Naive thymus-derived CD4-positive, alpha-beta T cell (primary cell): ENCODE results near the gene TAB2. TPM values are rescaled to one million over a fixed set of nuclear protein-coding genes. Genes with fewer than 3 reads are reported as not detected.

Experiments
- ATAC-seq: fragments of 150-1000 bp; cut with Tn5 transposase; 2 replicates; pipeline ENCODE4 v1.10.0; 2021; ENCODE audit warnings: mild to moderate bottlenecking, moderate library complexity
- CTCF ChIA-PET: fragments of 350-600 bp; sonication (Branson Sonifier 250); formaldehyde crosslinking; loops from one replicate; lab custom pipeline; 2021; ENCODE audit warnings: antibody characterized with exemption; lab: Charles Lee
- POLR2A ChIA-PET: fragments of 350-600 bp; sonication (Branson Sonifier 250); formaldehyde crosslinking; loops from one replicate; lab custom pipeline; 2021; ENCODE audit warnings: antibody characterized with exemption, inconsistent platforms; lab: Charles Lee
- DNase-seq, 9 donors: peaks; one replicate each; pipeline versions ENCODE4 v3.0.0 to v3.0.0-alpha.2; 2020 to 2022; ENCODE audit warnings: mixed read lengths in 1 of 9
- H3K27ac ChIP-seq: one replicate; pipeline ENCODE4 v1.7.0; 2013; ENCODE audit warnings: mild to moderate bottlenecking, low read depth, low read length, moderate library complexity
- H3K27me3 ChIP-seq, 2 donors: one replicate each; pipeline ENCODE4 v1.7.0; 2013; ENCODE audit warnings: low read length in 2 of 2, mild to moderate bottlenecking in 2 of 2, moderate library complexity in 2 of 2; ENCODE audit not compliant: control insufficient read depth in 2 of 2, insufficient read depth in 2 of 2
- H3K36me3 ChIP-seq, 3 experiments: 1 replicate in 2 of 3; 2 replicates in 1 of 3; pipeline ENCODE4 v1.7.0; 2013; ENCODE audit warnings: low read length in 3 of 3, mild to moderate bottlenecking in 3 of 3, moderate library complexity in 1 of 3; ENCODE audit not compliant: insufficient read depth in 3 of 3, control insufficient read depth in 2 of 3
- H3K4me1 ChIP-seq, 2 donors: one replicate each; pipeline ENCODE4 v1.7.0; 2013; ENCODE audit warnings: low read length in 2 of 2, mild to moderate bottlenecking in 2 of 2, moderate library complexity in 1 of 2; ENCODE audit not compliant: control insufficient read depth in 2 of 2, insufficient read depth in 2 of 2
- H3K4me3 ChIP-seq: 2 replicates; pipeline ENCODE4 v1.7.0; 2013; ENCODE audit warnings: mild to moderate bottlenecking, low read length
- H3K9me3 ChIP-seq, 3 experiments: 1 replicate in 2 of 3; 2 replicates in 1 of 3; pipeline ENCODE4 v1.7.0; 2013; ENCODE audit warnings: low read length in 3 of 3; ENCODE audit not compliant: control insufficient read depth in 2 of 3
- H3K27ac Mint-ChIP-seq, 9 donors: one replicate each; pipeline ENCODE4 v1.8.0; 2020 to 2022; ENCODE audit warnings: mixed read lengths in 9 of 9, mild to moderate bottlenecking in 8 of 9, moderate library complexity in 5 of 9, inconsistent platforms in 2 of 9
- H3K27me3 Mint-ChIP-seq, 5 donors: one replicate each; pipeline ENCODE4 v1.8.0; 2021 to 2022; ENCODE audit warnings: mixed read lengths in 5 of 5, mild to moderate bottlenecking in 1 of 5
- H3K36me3 Mint-ChIP-seq, 5 donors: one replicate each; pipeline ENCODE4 v1.8.0; 2020 to 2022; ENCODE audit warnings: mixed read lengths in 5 of 5, mild to moderate bottlenecking in 3 of 5, inconsistent platforms in 1 of 5
- H3K4me1 Mint-ChIP-seq, 7 donors: one replicate each; pipeline ENCODE4 v1.8.0; 2020 to 2022; ENCODE audit warnings: mixed read lengths in 7 of 7, mild to moderate bottlenecking in 3 of 7, inconsistent platforms in 1 of 7
- H3K4me3 Mint-ChIP-seq, 10 donors: one replicate each; pipeline ENCODE4 v1.8.0; 2020 to 2022; ENCODE audit warnings: mild to moderate bottlenecking in 10 of 10, mixed read lengths in 10 of 10, moderate library complexity in 6 of 10, inconsistent platforms in 2 of 10
- H3K9me3 Mint-ChIP-seq, 11 donors: one replicate each; pipeline ENCODE4 v1.8.0; 2020 to 2022; ENCODE audit warnings: mixed read lengths in 11 of 11, mild to moderate bottlenecking in 4 of 11, inconsistent platforms in 1 of 11, moderate library complexity in 1 of 11
- intact Hi-C, 2 donors: fragments of 100-400 bp; cut with micrococcal nuclease; formaldehyde crosslinking; loops; one replicate each; pipeline ENCODE4 v1.15.1; 2023
- polyA plus RNA-seq, 2 donors: library from polyadenylated mRNA; unstranded; fragments of 300-500 nt; fragmentation: Illumina TruSeq; gene quantifications; one replicate each; pipeline ENCODE4 v1.2.3, GENCODE V29; 2021
- total RNA-seq, 6 experiments: library from RNA in 5 of 6; stranded (reverse) in 5 of 6; gene quantifications; 1 replicate in 5 of 6; 2 replicates in 1 of 6; pipeline ENCODE4 v1.2.3 and lab custom pipeline; 2021 to 2026

Gene TAB2
- total and polyA plus RNA-seq, 7 experiments from 2014 or later = 15.7 to 234 (median 106) TPM

- ChIA-PET POLR2A (interaction anchor here (1.0 kb wide), 1 partner anchor 9 kb away, joined by 5 read pairs; no protein-coding TSS in a partner anchor), CTCF (no interaction called here)
- H3K4me3 Mint-ChIP-seq = peak overlapping the region in 8 of 10 donors; percentile 0 to 73 (median 54)
- Histone ChIP-seq H3K27me3 (no peaks in the 10 kb centered on the region), H3K27ac (no peak overlapping the region), H3K4me1 (peaks cover 41 to 43% of the 10 kb centered on the region in 2 donors), H3K36me3 (no peaks in the 10 kb centered on the region), H3K9me3 (no peaks in the 10 kb centered on the region), H3K4me3 (no peak overlapping the region)
- peak overlapping the region in 7 of 9 donors; percentile 6 to 82 (median 9) for H3K27ac Mint-ChIP-seq
- no peak for DNase-seq
- no peaks in the 10 kb centered on the region for H3K27me3 Mint-ChIP-seq
- peaks cover 0 to 18% (median 10%) of the 10 kb centered on the region in 5 donors for H3K36me3 Mint-ChIP-seq
- peaks cover 63 to 100% (median 88%) of the 10 kb centered on the region in 7 donors for H3K4me1 Mint-ChIP-seq
- intact Hi-C loops = loop anchor here in 1 of 2 donors (5.0 kb wide), 1 partner anchor 71 kb away; no protein-coding TSS in a partner anchor
- H3K9me3 Mint-ChIP-seq = peaks cover 0 to 2% (median 0%) of the 10 kb centered on the region in 11 donors
- no peak for ATAC-seq
Observed at GRCh38 chr6:149336609-149336928, 19.1 kb downstream of the TAB2 start.

GRCh38 chr6:149337320-149337719 lies 19.8 kb downstream of the TAB2 start:
- intact Hi-C loops = loop anchor here in 1 of 2 donors (1.0 to 5.0 kb wide), 2 partner anchors 8 to 70 kb away; no protein-coding TSS in a partner anchor
- no peak overlapping the region for H3K4me3 ChIP-seq
- H3K36me3 ChIP-seq = no peaks in the 10 kb centered on the region
- peak overlapping the region in 5 of 10 donors; percentile 5 to 72 (median 20) for H3K4me3 Mint-ChIP-seq
- no peaks in the 10 kb centered on the region for H3K27me3 Mint-ChIP-seq
- H3K4me1 Mint-ChIP-seq = peaks cover 60 to 100% (median 88%) of the 10 kb centered on the region in 7 donors
- no peak for ATAC-seq
- H3K9me3 ChIP-seq = no peaks in the 10 kb centered on the region
- no peaks in the 10 kb centered on the region for H3K27me3 ChIP-seq
- H3K36me3 Mint-ChIP-seq = peaks cover 0 to 20% (median 10%) of the 10 kb centered on the region in 5 donors
- ChIA-PET POLR2A (interaction anchor here (0.5 to 2.0 kb wide), 4 partner anchors 9 to 67 kb away, joined by 3 to 5 read pairs (median 4); partner anchors contain the start of gene TAB2), CTCF (interaction anchor here (1.6 kb wide), 1 partner anchor 15 kb away, joined by 5 read pairs; no protein-coding TSS in a partner anchor)
- H3K27ac Mint-ChIP-seq = peak overlapping the region in 7 of 9 donors; percentile 1 to 76 (median 50)
- H3K4me1 ChIP-seq = peaks cover 39 to 42% of the 10 kb centered on the region in 2 donors
- peaks cover 0 to 2% (median 0%) of the 10 kb centered on the region in 11 donors for H3K9me3 Mint-ChIP-seq
- H3K27ac ChIP-seq = no peak overlapping the region
- no peak for DNase-seq

- Mint-ChIP-seq H3K9me3 (peaks cover 0 to 2% (median 0%) of the 10 kb centered on the region in 11 donors), H3K36me3 (peaks cover 0 to 30% (median 10%) of the 10 kb centered on the region in 5 donors), H3K4me1 (peaks cover 52 to 100% (median 89%) of the 10 kb centered on the region in 7 donors), H3K27ac (peak overlapping the region in 2 of 9 donors; percentile 67 to 78), H3K4me3 (peak overlapping the region in 3 of 10 donors; percentile 3 to 33 (median 16)), H3K27me3 (no peaks in the 10 kb centered on the region)
- ChIA-PET CTCF (no interaction called here), POLR2A (interaction anchor here (0.8 kb wide), 1 partner anchor 22 kb away, joined by 3 read pairs; the partner anchor contains the start of gene TAB2)
- no peak for DNase-seq
- peaks cover 0 to 5% (median 0%) of the 10 kb centered on the region in 3 experiments for H3K36me3 ChIP-seq
- H3K27me3 ChIP-seq = no peaks in the 10 kb centered on the region
- intact Hi-C loops = no loop called here
- no peaks in the 10 kb centered on the region for H3K9me3 ChIP-seq
- peaks cover 33 to 41% of the 10 kb centered on the region in 2 donors for H3K4me1 ChIP-seq
- no peak overlapping the region for H3K27ac ChIP-seq
- H3K4me3 ChIP-seq = no peak overlapping the region
- no peak for ATAC-seq
Observed at GRCh38 chr6:149340200-149340599, 22.7 kb downstream of the TAB2 start.

GRCh38 chr6:149342525-149342924 lies 25.0 kb downstream of the TAB2 start:
- Mint-ChIP-seq H3K4me1 (peaks cover 47 to 94% (median 86%) of the 10 kb centered on the region in 7 donors), H3K27ac (peak overlapping the region in 7 of 9 donors; percentile 58 to 80 (median 71)), H3K27me3 (no peaks in the 10 kb centered on the region), H3K9me3 (peaks cover 0 to 2% (median 0%) of the 10 kb centered on the region in 11 donors), H3K4me3 (peak overlapping the region in 7 of 10 donors; percentile 4 to 69 (median 35)), H3K36me3 (peaks cover 4 to 36% (median 18%) of the 10 kb centered on the region in 5 donors)
- Histone ChIP-seq H3K27ac (no peak overlapping the region), H3K27me3 (no peaks in the 10 kb centered on the region), H3K36me3 (peaks cover 0 to 5% (median 0%) of the 10 kb centered on the region in 3 experiments), H3K4me1 (peaks cover 24 to 30% of the 10 kb centered on the region in 2 donors), H3K9me3 (no peaks in the 10 kb centered on the region), H3K4me3 (no peak overlapping the region)
- CTCF ChIA-PET = interaction anchor here (0.7 kb wide), 2 partner anchors 7 to 26 kb away, joined by 3 to 4 read pairs; no protein-coding TSS in a partner anchor
- POLR2A ChIA-PET = interaction anchor here (0.6 kb wide), 1 partner anchor 175 kb away, joined by 3 read pairs; no protein-coding TSS in a partner anchor
- DNase-seq (no peak), ATAC-seq (peak; percentile 37)
- intact Hi-C loops = loop anchor here (1.0 to 2.0 kb wide), 2 partner anchors 10 to 14 kb away; no protein-coding TSS in a partner anchor

DNA sequence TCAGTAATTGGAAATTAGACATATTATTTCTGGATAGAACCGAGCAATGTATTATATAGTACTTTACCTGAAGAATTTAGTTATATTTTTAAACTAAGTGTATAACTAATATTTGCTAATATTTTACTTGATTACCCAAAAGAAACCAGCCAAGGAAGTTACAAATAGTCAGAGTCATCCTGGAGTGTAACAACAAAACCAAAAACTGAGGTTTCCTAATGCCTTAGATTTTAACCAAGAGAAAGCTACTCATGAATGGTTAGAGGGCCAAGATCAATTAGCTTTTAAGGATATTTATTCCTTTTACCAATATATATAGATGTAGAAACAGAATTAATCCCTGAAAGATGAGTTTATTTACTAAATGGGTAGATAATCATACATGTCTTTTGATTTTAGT lies 26.0 kb downstream of the TAB2 start:
- DNase-seq (no peak), ATAC-seq (no peak)
- POLR2A ChIA-PET = interaction anchor here (0.5 to 1.5 kb wide), 4 partner anchors 13 to 154 kb away, joined by 3 read pairs; no protein-coding TSS in a partner anchor
- Histone ChIP-seq H3K36me3 (peaks cover 0 to 5% (median 5%) of the 10 kb centered on the region in 3 experiments), H3K4me3 (no peak overlapping the region), H3K9me3 (no peaks in the 10 kb centered on the region), H3K27ac (no peak overlapping the region), H3K4me1 (peaks cover 24 to 33% of the 10 kb centered on the region in 2 donors), H3K27me3 (no peaks in the 10 kb centered on the region)
- H3K27me3 Mint-ChIP-seq = no peaks in the 10 kb centered on the region
- H3K4me3 Mint-ChIP-seq = peak overlapping the region in 3 of 10 donors; percentile 9 to 27 (median 21)
- CTCF ChIA-PET = interaction anchor here (0.7 kb wide), 1 partner anchor 8 kb away, joined by 3 read pairs; no protein-coding TSS in a partner anchor
- peaks cover 44 to 91% (median 83%) of the 10 kb centered on the region in 7 donors for H3K4me1 Mint-ChIP-seq
- H3K9me3 Mint-ChIP-seq = peaks cover 0 to 1% (median 0%) of the 10 kb centered on the region in 11 donors
- peaks cover 7 to 33% (median 19%) of the 10 kb centered on the region in 5 donors for H3K36me3 Mint-ChIP-seq
- intact Hi-C loops = loop anchor here in 1 of 2 donors (2.0 kb wide), 1 partner anchor 15 kb away; no protein-coding TSS in a partner anchor
- peak overlapping the region in 2 of 9 donors; percentile 36 to 75 for H3K27ac Mint-ChIP-seq

GRCh38 chr6:149346078-149346477 lies 28.6 kb downstream of the TAB2 start:
- Histone ChIP-seq H3K4me1 (peaks cover 14 to 21% of the 10 kb centered on the region in 2 donors), H3K9me3 (no peaks in the 10 kb centered on the region), H3K27ac (no peak overlapping the region), H3K27me3 (no peaks in the 10 kb centered on the region), H3K4me3 (no peak overlapping the region), H3K36me3 (peaks cover 0 to 5% (median 5%) of the 10 kb centered on the region in 3 experiments)
- ATAC-seq (no peak), DNase-seq (no peak)
- Mint-ChIP-seq H3K9me3 (no peaks in the 10 kb centered on the region), H3K27ac (peak overlapping the region in 8 of 9 donors; percentile 4 to 76 (median 34)), H3K27me3 (no peaks in the 10 kb centered on the region), H3K4me1 (peaks cover 43 to 88% (median 84%) of the 10 kb centered on the region in 7 donors), H3K4me3 (peak overlapping the region in 8 of 10 donors; percentile 9 to 65 (median 42)), H3K36me3 (peaks cover 7 to 34% (median 16%) of the 10 kb centered on the region in 5 donors)
- intact Hi-C loops = no loop called here
- ChIA-PET POLR2A (interaction anchor here (0.6 to 1.0 kb wide), 4 partner anchors 9 to 75 kb away, joined by 3 to 5 read pairs (median 3); no protein-coding TSS in a partner anchor), CTCF (interaction anchor here (0.8 to 1.5 kb wide), 2 partner anchors 20 to 86 kb away, joined by 3 to 6 read pairs; no protein-coding TSS in a partner anchor)
